Skin of body (tissue), 2 donors: ENCODE results near the gene TENT4A. TPM values are rescaled to one million over a fixed set of nuclear protein-coding genes. Genes with fewer than 3 reads are reported as not detected.
"Not testable (repeated sequence)": the region's sequence is repeated elsewhere in the genome, so short reads cannot be mapped to it uniquely, and the experiment has no call there.

ENCODE experiments used
- DNase-seq: peaks from one replicate; lab custom pipeline; 2025; lab: John Stamatoyannopoulos, UW
- total RNA-seq: library from RNA; depleted of rRNA; stranded (reverse); fragments of >200 nt; gene quantifications from one replicate; pipeline ENCODE4 v1.2.3, GENCODE V29; 2014

Gene TENT4A
- total RNA-seq, 1 donor from 2014 or later = 25.1 TPM

DNA sequence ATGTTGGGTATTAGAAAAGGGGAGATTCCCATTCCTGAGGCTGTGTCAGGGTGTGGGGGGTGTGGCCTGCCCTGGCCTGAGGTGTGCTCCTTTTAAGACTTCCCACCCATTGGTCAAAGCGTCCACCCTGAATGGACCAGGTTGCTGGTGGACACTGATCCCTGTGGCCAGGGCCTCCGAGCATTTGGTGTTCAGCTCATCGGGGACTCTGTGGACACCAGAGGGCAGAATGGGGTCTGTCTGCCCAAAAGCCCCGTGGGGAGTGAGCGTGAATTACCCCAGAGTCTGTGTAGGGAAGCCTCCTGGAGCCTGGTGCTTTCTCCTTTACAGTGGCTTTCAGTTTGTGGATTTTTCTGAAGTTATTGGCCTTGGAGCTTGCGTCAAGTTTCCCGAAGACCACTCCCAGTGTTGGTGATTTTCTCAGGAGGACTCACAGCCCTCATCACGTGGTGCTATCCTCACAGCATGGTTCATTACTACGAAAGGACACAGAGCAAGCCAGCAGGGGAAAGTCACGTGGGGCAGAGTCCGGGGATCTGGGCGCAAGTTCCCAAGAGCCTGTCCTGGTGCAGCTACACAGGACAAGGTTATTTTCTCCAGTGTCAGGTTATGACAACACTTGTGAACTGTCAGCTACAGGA, 55.5 kb downstream of the TENT4A start:
- DNase-seq = no peak

DNA sequence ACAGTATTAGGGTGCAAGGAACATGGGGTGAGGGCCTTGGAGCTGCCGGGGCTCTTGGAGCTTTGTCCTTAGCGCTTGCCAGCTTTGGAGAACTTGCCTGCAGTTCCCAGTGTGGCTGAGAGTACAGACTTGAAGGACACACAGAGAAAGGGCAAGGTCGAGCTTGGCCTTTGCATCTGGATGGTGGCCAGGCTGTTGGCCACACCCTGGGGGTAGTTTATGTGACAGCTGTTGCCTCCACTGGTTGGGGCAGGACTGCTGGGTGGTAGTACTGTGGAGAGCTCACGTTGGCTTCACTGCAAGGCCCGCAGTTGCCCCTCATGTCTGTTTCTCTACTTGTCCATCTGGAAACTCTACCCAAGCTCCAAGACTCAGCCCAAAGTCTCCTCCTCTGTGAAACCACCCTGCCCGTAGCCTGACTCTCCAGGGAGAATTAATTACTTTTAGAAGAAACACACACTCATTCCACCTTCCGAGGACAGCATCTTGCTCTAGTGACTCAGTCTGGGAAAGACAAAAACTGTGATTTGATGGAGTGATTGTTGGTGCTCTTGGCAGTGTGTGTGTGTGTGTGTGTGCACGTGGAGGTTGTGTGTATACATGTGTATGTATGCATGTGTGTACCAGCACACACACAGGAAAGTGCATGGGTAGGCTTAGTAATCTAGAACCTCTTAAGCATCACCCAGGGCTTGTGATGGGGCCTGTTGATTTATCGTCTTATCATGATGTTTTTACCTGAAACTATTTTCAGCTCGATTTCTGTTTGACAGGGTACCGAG, 57.8 kb downstream of the TENT4A start:
- DNase-seq = no peak

DNA sequence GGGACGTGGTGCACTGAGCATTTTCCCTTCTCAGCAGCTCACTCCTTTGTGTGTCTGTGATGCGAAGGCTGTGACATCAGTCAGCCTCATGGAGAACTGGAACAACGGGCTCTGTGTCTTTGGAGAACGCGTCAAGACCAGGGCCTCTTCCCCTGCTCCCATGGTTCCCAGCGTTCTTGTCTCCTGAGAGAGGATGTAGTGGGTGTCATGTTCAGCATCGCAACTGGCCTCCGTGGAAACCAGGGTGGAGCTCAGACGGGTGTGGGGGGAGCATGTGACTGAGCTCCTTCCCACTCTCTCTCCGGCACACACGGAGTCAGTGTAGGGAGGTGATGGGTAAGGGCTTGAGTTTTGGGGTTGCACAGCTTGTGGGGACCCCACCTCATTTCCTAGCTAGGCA, 59.7 kb downstream of the TENT4A start:
- DNase-seq = no peak

DNA sequence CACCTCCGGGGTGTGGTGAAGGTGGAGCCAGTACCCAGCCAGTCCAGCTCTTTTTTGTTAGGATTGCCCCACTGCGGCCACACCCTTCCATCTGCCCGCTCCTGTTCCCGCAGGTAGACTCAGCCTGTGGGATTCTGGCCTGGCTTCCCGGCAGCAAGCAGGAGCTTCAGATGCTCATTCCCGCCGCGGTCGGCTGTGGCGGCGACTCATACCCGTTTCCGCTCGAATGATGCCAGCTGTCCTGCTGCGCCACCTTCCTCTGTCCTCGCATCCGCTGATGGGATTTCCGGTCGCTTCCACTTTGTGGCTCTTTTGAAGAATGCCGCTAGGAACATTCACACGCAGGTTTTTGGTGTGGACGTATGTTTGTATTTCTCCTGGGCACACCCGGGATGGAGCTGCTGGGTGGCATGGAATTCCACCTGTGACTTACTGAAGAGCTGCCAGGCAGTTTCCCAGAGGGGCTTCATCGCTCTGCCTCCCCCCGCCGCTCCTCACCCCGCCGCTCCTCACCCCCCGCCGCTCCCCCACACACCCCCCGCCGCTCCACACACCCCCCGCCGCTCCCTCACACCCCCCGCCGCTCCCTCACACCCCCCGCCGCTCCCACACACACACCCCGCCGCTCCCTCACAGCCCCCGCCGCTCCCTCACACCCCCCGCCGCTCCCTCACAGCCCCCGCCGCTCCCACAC, 60.3 kb downstream of the TENT4A start:
- DNase-seq = no peak

DNA sequence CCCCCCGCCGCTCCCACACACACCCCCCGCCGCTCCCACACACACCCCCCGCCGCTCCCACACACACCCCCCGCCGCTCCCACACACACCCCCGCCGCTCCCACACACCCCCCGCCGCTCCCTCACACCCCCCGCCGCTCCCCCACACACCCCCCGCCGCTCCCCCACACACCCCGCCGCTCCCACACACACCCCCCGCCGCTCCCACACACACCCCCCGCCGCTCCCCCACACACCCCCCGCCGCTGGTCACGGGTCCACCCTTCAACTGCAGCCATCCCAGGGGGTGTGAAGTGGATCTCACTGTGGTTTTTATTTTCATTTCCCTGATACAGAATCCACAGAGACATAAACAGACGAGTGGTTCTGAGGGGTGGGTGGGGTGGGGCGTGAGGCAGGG, 61.0 kb downstream of the TENT4A start:
- DNase-seq = not testable (repeated sequence)

DNA sequence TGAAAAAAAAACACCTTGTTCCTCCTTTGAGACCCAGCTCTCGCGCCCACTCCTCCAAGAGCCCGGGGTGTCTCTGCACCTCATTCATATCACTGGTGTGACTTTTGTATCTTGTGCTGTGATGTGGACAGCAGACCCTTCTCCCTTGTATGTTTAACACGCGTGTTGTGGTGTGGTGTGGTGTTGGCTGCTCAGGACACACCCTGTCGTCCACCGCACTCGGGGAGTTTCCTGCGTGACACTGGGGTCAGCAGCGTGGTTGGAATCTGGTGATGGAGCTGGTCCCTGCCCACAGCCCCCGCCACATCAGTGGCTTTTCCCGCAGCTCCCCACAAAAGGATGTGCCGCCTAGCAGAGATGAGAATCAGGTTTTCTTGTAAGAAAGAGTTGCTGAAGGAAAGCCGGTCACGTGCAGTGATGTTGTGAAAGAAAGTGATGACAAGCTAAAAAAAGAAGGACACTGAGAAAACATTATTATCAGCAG, 61.5 kb downstream of the TENT4A start:
- no peak for DNase-seq

DNA sequence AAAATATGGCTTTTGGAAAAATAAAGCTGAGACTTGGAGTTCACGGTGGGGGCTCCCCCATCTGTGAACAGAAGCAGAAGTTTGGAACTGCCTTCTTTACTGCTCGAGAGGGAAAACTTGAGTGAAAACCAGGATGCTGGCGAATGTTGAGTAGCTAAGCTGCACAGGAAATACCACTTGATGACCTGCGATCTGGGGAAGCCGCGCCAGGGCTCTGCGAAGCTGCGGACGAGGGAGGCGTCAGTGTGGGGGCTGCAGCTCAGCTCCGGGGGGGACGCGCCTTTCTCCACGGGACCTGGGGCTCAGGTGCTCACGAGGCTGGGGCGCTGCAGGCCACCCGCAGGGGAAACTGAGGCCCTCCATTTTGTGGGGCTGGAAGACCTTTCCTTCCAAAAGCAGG, 62.3 kb downstream of the TENT4A start:
- DNase-seq = no peak

DNA sequence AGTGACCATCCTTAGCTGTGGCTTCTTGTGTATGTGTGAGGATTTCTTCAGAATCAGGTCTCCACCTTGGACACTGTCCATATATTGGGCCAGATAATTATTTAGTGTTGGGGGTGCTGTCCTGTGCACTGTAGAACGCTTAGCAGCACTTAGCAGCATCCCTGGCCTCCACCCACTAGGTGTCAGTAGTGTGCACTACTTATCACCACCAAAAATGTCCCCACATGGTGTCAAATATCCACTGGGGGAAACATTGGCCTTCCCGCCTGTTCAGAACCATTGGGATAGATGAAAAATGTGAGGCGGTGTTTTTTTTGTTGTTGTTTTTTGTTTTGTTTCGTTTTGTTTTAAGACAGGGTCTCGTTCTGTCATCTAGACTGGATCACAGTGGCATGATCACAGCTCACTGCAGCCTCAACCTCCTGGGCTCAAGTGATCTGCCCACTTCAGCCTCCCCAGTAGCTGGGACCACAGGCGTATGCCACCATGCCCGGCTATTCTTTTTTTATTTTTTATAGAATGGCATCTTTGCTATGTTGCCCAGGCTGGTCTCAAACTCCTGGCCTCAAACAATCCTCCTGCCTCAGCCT, 67.7 kb downstream of the TENT4A start:
- no peak for DNase-seq

DNA sequence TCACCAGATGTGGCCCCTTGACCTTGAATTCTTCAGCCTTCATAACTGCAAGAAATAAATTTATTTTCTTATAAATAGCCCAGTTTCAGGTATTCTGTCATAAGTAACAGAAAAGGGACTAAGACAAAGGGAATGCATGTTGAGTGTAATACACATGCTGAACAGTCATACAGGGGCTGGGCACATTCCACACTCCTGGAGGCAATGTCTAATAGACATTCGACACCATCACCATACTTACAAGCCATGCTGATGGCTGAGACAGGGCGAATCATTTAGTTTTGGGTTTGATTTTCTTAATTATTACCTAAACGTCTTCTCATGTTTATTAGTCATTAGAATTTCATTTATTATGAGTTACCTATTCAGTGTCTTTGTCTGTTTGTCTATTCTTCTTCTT, 68.5 kb downstream of the TENT4A start:
- DNase-seq = no peak

DNA sequence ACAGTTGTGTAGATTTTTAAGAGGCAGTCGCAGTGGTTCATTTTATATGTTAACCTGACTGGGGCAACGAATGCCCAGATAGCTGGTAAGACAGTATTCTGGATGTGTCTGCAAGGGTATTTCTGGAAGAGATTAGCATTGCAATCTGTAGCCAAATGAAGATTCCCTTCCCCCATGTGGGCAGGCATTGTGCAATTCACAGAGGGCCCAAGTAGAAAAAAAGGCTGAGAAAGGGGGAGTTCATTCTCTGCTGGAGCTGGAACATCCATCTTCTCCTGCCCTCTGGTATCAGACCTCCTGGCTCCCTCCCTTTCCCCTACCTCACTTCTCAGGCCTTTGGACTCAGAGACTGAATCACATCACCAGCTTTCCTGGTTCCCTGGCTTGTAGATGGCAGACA, 70.6 kb downstream of the TENT4A start:
- no peak for DNase-seq

DNA sequence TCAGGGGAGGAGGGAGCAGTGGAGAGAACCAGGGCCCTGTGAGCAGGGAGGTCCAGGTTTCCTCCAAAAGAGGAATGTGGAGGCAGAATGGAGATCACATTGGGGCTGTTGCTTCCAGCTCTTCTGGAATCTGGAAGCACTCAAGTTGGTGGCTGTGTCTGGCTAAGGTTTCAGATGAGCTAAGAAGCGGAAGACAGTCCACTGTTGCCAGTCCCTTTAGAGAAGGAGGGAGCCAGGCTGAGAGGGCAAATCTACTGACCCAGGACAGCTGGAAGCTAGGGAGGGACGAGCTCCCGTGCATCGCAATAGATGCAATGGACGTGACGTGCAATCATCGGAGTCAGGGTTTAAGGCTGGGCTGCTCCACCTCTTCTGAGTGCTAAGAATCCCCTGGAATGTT, 71.2 kb downstream of the TENT4A start:
- DNase-seq = no peak

DNA sequence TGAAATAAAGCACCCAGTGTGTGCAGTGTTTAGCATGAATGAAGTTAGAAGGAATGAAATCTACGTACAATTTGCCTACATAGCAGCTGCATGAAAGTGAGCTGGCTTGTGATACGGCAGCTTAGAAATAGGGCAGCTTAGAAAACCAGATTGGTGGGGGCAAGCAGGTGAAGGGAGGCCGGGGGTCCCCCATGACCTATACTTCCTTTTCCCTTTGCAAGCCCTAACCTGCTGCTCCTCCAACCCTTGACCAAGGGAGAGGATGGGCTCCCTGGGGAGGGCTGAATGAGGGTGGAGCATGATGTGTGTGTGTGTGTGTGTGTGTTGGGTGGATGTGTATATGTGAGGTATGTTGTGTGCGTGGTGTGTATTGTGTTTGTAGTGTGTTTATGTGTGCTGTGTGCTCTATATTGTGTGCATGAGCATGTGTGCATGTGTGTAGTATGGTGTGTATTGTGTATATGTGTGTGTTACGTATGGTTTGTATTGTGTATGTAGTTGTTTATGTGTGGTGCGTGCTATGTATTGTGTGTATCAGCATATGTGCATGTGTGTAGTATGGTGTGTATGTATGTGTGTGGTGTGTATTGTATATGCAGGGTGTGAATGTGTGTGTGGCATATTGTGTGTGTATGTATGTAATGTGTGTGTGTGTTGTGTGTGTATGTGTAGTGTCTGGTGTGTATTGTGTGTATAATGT, 72.1 kb downstream of the TENT4A start:
- no peak for DNase-seq

DNA sequence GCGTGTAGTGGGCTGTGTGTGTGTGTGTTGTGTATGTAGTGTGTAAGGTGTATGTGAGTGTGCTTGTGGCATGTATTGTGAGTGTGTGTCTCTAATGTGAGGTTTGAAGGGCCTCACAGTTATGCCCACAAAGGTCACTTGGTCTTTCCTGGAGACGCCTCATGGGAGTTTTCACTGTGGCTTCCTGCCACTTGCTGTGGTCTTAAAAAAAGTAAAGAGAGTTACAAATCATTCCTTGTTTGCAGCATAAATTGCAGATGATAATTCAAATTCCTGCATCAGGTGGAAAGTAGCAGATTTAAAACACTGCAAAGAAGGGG, 72.6 kb downstream of the TENT4A start:
- DNase-seq = no peak

DNA sequence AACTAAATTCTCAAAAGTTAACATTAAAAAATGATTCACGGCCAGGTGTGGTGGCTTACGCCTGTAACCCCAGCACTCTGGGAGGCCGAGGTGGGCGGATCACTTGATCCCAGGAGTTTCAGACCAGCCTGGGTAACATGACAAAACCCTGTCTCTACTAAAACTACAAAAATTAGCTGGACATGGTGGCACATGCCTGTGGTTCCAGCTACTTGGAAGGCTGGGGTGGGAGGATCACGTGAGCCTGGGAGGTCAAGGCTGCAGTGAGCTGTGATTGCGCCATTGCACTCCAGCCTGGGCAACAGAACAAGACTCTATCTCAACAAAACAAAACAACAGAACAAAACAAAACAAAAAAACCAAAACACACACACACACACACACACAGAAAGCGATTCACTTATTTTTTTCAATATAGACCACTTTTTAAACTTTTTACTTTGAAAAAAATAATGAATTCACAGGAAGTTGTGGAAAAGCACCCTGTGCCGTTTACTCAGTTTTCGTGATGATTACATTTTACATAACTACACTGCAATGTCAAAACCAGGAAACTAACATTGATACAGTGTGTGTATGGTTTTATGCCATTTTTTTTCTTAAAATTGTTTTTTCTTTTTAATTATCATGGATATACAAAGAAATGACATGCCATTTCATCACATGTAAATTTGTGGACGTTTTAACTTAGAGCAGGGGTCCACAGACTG, 73.7 kb downstream of the TENT4A start:
- DNase-seq = no peak

DNA sequence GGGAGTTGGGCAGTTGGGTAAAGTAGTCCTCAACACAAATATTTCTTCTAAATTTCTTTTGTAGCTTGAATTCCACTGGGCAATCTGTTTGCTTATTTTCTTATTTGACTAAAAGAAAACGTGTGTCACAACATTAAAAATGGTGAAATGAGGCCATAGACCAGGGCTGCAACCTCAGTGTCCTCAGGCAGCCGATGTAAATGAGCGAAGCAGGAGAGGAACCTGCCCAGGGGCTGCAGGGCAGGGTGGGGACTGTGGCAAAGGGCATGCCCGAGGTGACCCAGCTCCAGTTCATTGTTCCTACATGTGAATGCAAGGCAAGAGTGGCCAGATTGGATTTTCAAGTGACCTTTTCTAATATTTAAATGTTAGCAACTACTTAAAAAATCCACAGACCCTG, 74.7 kb downstream of the TENT4A start:
- no peak for DNase-seq

DNA sequence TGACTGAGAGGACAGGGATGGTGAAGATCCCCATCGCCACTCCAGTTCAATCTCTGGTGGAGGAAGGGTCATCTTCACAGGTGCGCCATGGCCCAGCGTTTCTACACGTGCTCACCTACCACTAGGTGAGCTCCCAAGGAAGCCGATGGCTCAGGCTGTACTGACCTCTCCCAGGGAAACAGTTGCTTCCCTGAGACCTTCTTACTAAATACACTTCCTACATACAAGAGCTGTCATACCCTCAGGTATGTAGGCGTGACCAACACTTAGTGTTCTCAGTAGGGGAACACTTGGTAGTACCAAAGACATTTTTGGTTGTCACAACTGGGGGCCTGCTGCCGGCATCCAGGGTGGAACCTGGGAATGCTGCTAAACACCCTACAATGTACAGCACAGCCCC, 75.2 kb downstream of the TENT4A start:
- no peak for DNase-seq

DNA sequence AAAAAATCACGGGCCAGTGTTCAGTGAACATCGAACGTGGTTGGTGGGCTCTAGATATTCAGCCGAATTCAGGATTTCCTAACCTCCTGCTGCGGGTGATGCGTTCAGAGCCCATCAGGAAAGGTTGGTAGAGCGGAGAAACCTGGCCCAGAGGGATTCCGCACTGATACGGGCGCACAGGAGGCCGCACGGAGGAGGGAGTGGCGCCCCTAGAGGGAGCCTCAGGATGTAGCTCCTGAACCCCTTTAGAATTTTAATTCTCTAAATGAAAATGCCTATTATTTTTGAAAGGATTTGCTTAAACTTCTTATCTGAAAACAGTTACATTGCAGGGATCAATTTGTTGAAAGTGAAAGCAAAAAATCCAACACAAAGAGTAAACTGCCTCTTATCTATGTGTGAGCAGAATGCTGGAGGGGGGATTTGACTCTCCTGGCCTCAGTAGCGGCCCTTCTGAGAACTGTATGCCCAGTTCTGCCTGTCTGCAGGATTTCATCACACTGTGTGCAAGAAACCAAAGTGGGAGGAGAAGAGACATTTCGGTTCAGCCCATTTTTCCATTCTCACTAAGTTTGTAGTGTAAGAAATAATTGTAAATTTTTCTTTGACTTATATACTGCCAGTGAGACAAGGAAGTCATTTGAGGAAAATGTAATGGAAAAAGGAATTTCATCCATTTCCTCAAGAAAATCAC, 75.9 kb downstream of the TENT4A start:
- DNase-seq = no peak

DNA sequence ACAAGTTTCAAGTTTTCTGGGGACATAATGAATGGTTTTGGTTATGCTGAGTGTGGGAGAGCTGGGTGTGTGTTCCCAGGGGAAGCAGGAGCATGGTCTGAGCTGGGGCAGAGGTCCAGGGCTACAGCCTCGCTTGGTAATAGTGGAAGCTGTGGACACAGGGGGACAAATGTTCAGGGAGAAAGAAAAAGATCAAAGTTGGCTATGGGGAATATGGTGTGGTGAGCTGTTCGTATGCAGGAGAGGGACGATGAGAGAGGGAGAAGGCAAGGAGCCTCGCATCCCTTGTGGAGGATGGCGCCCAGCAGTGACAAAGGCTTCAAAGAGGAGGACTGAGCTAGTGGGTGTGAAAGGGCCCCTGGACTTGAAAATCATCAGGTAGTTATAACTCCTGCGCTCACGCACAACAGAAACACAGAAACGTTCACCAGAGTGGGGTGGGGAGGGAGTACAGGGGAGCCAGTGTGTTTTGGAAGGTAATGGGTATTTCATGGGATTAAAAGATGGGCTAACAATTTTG, 77.2 kb downstream of the TENT4A start:
- DNase-seq = no peak

DNA sequence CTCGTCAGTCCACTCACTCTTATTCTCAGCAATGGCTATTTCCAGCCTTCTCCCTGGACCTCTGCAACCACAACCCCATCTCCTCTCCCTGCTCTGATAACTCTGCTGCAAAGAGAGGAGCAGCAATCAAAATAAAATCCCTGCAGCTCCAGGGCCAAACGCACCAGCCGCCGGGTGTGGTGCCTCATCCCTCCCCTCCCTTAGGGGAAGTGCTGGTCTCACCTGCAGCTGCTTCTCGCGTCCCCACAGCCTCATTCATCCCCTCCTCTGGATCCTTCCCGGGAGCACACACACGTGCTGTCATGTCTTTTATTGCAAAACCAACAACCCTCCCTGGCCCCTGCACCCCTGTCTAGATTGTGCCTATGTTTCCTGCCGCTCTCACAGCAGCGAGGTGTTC, 77.8 kb downstream of the TENT4A start:
- DNase-seq = no peak

DNA sequence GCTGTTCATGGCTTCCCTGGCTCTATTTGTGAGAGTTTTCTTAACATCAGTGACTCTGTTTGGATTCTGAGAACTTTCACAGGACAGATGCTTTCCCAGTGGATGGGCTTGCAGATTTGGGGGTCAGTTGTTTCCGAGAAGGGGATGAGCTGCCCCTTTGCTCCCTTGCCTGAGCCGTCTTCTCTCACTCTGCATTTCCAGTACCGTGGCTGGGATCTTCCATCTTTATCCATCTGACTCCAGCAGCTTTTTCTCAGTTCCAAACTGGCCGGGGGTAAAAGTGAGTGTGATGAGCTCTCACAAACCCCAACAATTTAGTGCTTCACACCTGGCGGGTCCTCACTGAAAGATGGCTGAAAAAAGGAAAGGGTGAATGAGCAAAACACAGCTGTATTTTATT, 79.1 kb downstream of the TENT4A start:
- DNase-seq = no peak
